Stomach smooth muscle (tissue), 2 donors: ENCODE data around the gene FGD3.

Source experiments
- H3K27ac ChIP-seq: one replicate; pipeline ENCODE4 v1.7.0; 2013; ENCODE audit warnings: mild to moderate bottlenecking, low read length, inconsistent platforms
- H3K27me3 ChIP-seq, 2 donors: one replicate each; pipeline ENCODE4 v1.7.0; 2013; ENCODE audit warnings: low read length in 2 of 2; ENCODE audit not compliant: insufficient read depth in 2 of 2, control insufficient read depth in 1 of 2
- H3K36me3 ChIP-seq, 2 donors: one replicate each; pipeline ENCODE4 v1.7.0; 2013; ENCODE audit warnings: low read length in 2 of 2; ENCODE audit not compliant: control insufficient read depth in 2 of 2, insufficient read depth in 2 of 2
- H3K4me1 ChIP-seq: one replicate; pipeline ENCODE4 v1.7.0; 2013; ENCODE audit warnings: low read length; ENCODE audit not compliant: control insufficient read depth, insufficient read depth
- H3K4me3 ChIP-seq, 2 donors: one replicate each; pipeline ENCODE4 v1.7.0; 2013; ENCODE audit warnings: low read length in 2 of 2
- H3K9ac ChIP-seq, 2 donors: one replicate each; pipeline ENCODE4 v1.7.0; 2013; ENCODE audit warnings: low read length in 2 of 2, mild to moderate bottlenecking in 1 of 2
- H3K9me3 ChIP-seq, 2 donors: one replicate each; pipeline ENCODE4 v1.7.0; 2013; ENCODE audit warnings: low read length in 2 of 2; ENCODE audit not compliant: control insufficient read depth in 2 of 2
- donor health status: healthy.
- donor health status: Pancreatic carcinoma.

FGD3 gene

DNA sequence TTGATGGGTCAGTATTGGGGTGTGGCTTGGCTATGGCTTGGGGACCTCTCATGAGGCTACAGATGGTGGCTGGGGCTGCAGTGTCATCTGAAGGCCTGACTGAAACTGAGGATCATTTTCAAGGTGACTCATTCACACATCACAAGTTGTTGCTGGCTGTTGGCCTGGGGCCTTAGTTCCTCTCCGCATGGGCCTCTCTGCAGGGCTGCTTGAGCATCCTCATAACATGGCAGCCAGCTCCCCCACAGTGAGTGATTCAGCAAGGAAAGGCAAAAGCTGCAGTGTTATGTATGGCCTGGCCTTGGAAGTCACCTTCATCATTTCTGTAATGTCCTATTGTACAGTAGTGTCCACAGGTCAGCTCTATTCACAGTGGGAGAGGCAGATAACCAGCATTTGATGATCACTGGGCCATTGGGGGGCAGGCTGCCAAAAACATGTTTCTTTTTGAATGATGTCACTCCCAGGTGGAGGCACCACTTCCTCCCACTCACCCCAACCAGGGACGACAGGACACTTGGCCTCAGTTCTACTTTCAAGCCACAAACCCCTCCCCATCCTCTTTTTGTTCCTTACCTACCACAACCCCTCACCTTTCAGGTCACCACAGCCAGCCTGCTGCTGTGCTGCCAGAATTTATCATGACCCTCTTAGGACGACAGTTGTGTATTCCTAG lies 14.4 kb downstream of the FGD3 start:
- Histone ChIP-seq H3K9me3 (peaks cover 0 to 8% of the 10 kb centered on the region in 2 donors), H3K36me3 (no peaks in the 10 kb centered on the region), H3K27ac (no peak overlapping the region), H3K9ac (no peak overlapping the region), H3K27me3 (peaks cover 0 to 3% of the 10 kb centered on the region in 2 donors), H3K4me3 (no peak overlapping the region), H3K4me1 (no peaks in the 10 kb centered on the region)

DNA sequence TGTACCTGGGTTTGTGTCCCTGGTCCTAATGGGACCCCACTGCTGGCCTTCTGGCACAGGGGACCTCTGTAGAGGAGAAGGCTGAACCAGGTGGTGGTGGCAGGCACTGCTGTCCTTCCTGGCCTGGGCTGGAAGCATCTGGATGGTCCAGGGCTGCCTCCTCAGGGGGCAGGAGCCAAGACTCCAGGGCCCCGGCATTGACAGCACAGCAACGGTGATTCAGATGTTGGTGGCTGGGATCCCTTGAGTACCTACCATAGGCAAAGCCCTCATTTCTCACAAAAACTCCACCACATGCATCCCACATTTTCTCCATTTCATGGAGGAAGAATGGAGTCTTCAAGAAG lies 15.0 kb downstream of the FGD3 start:
- H3K9ac ChIP-seq = no peak overlapping the region
- no peak overlapping the region for H3K4me3 ChIP-seq
- H3K27me3 ChIP-seq = peaks cover 0 to 3% of the 10 kb centered on the region in 2 donors
- peaks cover 0 to 8% of the 10 kb centered on the region in 2 donors for H3K9me3 ChIP-seq
- H3K36me3 ChIP-seq = no peaks in the 10 kb centered on the region
- no peaks in the 10 kb centered on the region for H3K4me1 ChIP-seq
- H3K27ac ChIP-seq = no peak overlapping the region

DNA sequence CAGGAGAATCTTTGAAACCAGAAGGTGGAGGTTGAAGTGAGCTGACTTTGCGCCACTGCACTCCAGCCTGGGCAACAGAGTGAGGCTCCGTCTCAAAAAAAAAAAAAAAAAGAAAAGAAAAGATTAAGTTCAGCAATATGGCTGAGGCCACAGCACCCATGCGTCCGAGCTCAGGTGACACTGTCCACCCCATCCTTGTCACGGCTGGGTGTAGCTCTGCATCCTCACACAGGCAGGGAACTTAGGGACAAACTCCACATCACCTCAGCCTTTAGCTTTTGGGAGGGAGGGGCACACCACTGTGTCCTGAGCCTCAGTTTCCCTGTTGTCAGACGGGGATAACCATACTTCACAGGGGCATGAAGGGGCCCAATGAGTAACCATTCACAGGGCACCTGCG lies 15.5 kb downstream of the FGD3 start:
- no peaks in the 10 kb centered on the region for H3K4me1 ChIP-seq
- H3K36me3 ChIP-seq = no peaks in the 10 kb centered on the region
- H3K4me3 ChIP-seq = no peak overlapping the region
- H3K9me3 ChIP-seq = peaks cover 0 to 8% of the 10 kb centered on the region in 2 donors
- H3K27me3 ChIP-seq = peaks cover 0 to 3% of the 10 kb centered on the region in 2 donors
- no peak overlapping the region for H3K9ac ChIP-seq
- H3K27ac ChIP-seq = no peak overlapping the region

DNA sequence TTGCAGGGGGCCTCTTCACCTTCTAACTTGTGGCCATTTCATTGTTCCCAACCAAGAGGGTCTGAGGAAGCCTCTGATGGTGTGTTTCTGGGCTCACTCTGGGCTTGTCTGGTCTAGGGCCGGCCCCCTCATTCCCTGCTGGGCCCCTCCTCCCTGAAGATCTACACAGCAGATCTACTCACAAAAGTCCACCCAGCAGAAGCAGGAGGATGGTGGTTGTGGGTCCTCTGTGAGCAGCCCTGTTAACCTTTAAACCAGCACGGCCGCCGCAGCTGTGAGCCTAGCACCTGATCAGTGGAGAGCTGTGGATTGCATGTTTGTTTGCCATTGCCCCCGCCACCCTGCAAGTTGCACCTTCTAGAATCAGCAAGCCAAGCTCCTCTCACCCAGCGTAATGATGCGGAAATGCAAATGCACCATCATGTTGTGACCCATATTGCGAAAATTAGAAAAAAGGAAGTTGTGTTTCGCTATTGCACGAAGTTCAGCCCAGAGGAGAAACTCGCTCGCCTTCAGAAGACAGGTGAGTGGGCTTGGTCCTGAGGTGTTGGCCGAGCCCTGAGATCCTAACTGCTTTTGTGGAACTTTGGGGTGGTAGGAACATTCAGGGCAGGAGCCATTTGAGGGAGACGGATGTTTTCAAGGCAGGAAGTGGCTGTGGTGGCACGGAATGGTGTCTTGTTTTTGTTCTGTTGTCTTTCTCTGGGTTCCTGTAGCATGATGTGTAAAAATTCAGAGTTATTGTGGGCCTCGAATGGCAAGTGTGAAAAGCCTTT lies 16.7 kb downstream of the FGD3 start:
- H3K4me1 ChIP-seq = no peaks in the 10 kb centered on the region
- peaks cover 0 to 3% of the 10 kb centered on the region in 2 donors for H3K27me3 ChIP-seq
- H3K4me3 ChIP-seq = peak overlapping the region in 1 of 2 donors; percentile 29
- no peak overlapping the region for H3K9ac ChIP-seq
- peaks cover 0 to 8% of the 10 kb centered on the region in 2 donors for H3K9me3 ChIP-seq
- peak overlapping the region; percentile 11 for H3K27ac ChIP-seq
- no peaks in the 10 kb centered on the region for H3K36me3 ChIP-seq

DNA sequence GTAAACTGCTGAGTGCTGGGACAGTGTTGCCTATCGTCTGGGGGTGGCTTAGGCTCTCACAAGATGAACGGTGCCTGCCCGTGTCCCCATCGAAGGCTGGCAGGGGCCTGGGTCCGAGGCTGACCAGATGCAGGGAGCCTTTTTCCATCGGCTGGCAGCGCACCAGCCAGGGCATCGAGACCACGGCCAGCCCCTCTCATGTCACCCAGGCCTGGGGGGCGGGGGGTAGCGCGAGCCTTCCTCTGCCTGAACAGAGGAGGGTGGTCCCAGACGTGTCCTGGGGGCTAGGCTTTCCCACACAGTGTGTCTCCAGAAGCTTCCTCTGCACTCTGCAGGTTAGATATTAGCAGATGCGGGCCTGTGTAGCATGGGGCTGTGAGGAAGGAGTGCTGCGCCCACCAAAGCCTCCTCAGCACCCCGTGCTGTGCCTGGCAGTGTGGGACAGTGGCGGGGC lies 17.3 kb downstream of the FGD3 start:
- H3K27ac ChIP-seq = peak overlapping the region; percentile 11
- peak overlapping the region in 1 of 2 donors; percentile 29 for H3K4me3 ChIP-seq
- peaks cover 0 to 3% of the 10 kb centered on the region in 2 donors for H3K27me3 ChIP-seq
- peaks cover 0 to 8% of the 10 kb centered on the region in 2 donors for H3K9me3 ChIP-seq
- H3K9ac ChIP-seq = peak overlapping the region in 1 of 2 donors; percentile 28
- no peaks in the 10 kb centered on the region for H3K36me3 ChIP-seq
- H3K4me1 ChIP-seq = no peaks in the 10 kb centered on the region

DNA sequence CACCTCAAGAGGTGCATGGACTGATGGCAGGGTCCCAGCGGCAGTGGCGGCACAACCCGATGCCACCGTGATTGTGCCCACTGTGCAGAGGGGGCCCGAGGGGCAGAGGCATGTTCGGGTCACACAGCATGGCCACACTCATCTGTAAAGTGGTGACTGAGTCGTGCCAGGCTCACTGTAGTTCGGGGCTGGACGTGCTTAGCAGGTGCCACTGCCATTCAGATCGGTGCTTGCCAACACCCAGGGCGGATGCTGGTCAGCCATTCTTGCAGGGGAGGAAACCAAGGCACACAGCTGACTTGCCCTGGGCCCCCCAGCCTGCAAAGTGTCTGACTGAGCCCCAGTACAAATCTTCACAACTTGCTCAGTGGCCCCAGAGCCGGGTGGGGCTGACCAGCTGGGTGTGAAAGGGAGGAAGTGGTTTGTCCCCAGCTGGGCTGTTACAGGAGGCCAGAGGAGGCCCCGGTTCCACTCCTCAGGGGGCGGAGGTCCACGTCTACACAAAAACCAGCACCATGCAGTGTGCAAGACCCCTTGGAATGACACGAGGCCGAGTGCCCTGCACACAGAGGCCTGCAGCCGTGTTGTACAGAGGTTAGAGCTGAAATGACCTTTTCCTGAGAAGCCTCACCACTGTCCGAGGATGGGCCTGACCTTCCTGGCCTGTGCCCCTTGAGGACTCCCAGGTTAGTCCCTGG lies 17.9 kb downstream of the FGD3 start:
- H3K4me3 ChIP-seq = peak overlapping the region; percentile 25 to 35
- H3K27ac ChIP-seq = no peak overlapping the region
- H3K27me3 ChIP-seq = peaks cover 0 to 3% of the 10 kb centered on the region in 2 donors
- no peak overlapping the region for H3K9ac ChIP-seq
- H3K9me3 ChIP-seq = peaks cover 0 to 8% of the 10 kb centered on the region in 2 donors
- no peaks in the 10 kb centered on the region for H3K4me1 ChIP-seq
- H3K36me3 ChIP-seq = no peaks in the 10 kb centered on the region

DNA sequence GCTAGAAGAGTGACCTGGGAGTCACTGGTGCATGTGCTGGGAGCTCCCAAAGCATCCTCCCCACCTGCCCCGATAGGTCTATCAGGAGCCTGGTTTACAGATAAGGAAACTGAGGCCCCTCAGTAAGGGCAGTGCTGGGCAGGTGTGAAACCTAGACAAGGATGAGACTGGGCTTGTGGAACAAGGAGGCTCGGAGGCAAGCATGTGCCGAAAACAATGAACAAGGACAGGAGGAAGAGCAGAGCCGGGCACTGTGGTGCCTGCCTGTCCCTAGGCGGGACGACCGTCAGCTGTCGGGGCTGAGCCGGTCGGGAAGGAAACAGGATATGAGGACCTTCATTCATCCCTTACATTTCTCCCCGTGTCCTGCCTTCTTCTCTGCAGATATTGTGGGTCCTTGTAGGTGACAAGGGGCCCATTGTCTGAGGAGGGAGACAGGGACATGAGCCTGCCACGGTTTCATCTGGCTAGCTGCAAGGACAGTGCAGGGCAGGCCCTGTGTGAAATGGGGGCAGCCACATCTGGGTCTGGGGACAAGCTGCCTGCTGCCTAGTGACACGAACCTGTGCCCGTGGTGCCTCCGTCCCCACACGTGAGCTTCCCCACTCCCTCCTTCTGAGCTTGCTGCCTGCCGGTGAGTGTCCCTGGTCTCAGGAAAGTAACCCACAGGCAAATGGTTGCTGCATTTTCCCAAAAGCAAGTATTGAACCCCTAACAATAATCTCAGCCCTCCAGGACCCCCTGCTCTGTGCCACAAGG lies 18.6 kb downstream of the FGD3 start:
- peaks cover 0 to 3% of the 10 kb centered on the region in 2 donors for H3K27me3 ChIP-seq
- no peak overlapping the region for H3K9ac ChIP-seq
- H3K4me1 ChIP-seq = no peaks in the 10 kb centered on the region
- H3K9me3 ChIP-seq = peaks cover 0 to 8% of the 10 kb centered on the region in 2 donors
- H3K27ac ChIP-seq = no peak overlapping the region
- H3K36me3 ChIP-seq = no peaks in the 10 kb centered on the region
- peak overlapping the region; percentile 25 to 35 for H3K4me3 ChIP-seq

DNA sequence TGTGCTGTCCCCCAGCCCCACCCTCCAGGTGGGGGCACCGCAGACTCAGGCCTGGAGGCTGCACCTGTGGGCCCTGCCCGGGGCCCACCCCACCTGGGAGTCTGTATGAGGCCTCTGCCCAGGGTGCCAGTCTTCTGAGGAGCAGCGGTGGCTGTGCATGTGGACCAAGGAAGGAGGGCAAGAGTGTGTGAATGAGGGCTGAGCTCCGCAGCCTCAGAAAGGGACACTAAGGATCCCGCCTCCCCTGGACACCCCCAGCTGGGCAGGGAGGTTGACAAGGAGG lies 19.1 kb downstream of the FGD3 start:
- Histone ChIP-seq H3K27ac (no peak overlapping the region), H3K27me3 (peaks cover 0 to 3% of the 10 kb centered on the region in 2 donors), H3K9me3 (peaks cover 0 to 5% of the 10 kb centered on the region in 2 donors), H3K4me1 (no peaks in the 10 kb centered on the region), H3K36me3 (no peaks in the 10 kb centered on the region), H3K4me3 (no peak overlapping the region), H3K9ac (no peak overlapping the region)

DNA sequence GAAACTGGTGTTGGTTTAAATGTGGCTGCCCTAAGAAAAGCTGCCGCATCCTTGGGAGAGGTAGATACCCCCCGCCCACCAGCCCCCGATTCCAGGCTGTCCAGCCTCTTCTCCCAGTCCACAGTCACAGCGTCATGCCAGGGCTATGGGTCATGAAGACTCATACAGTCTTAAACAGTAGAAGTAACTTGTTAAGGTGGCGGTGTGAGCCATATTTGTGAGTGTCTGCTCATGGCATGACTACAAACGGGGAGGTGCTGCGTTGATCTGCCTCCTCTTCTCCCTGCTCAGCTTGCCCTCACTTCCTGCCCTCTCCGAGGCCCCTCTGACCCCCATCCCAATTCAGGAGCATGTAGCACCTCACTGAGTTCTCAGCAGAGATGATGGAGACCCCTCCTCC lies 20.8 kb downstream of the FGD3 start:
- Histone ChIP-seq H3K4me3 (no peak overlapping the region), H3K36me3 (no peaks in the 10 kb centered on the region), H3K27ac (no peak overlapping the region), H3K27me3 (peaks cover 0 to 3% of the 10 kb centered on the region in 2 donors), H3K9ac (no peak overlapping the region), H3K4me1 (no peaks in the 10 kb centered on the region), H3K9me3 (no peaks in the 10 kb centered on the region)
